Peyer's patch (tissue), 4 donors: ENCODE results near the gene USP53. TPM values are rescaled to one million over a fixed set of nuclear protein-coding genes. Genes with fewer than 3 reads are reported as not detected.

Source experiments
- DNase-seq, 3 donors: peaks; one replicate each; pipeline ENCODE4 v3.0.0-alpha.2; 2017 to 2019
- H3K27ac ChIP-seq, 4 donors: fragments of 200-600 bp; sonication (generic); one replicate each; pipeline ENCODE4 v1.5.1; 2016 to 2019
- H3K27me3 ChIP-seq, 2 donors: fragments of 200-600 bp; sonication (generic); one replicate each; pipeline ENCODE4 v1.5.1; 2019
- H3K36me3 ChIP-seq, 3 donors: fragments of 200-600 bp; sonication (generic); one replicate each; pipeline ENCODE4 v1.5.1; 2016 to 2019
- H3K4me1 ChIP-seq, 4 donors: fragments of 200-600 bp; sonication (generic); one replicate each; pipeline ENCODE4 v1.5.1; 2016 to 2019
- H3K4me3 ChIP-seq, 4 donors: fragments of 200-600 bp; sonication (generic); 1 replicate in 3 of 4; 2 replicates in 1 of 4; pipeline ENCODE4 v1.5.1; 2016 to 2019; ENCODE audit warnings: mild to moderate bottlenecking in 1 of 4
- H3K9me3 ChIP-seq, 4 donors: fragments of 200-600 bp; sonication (generic); one replicate each; pipeline ENCODE4 v1.5.1; 2016 to 2019; ENCODE audit warnings: mild to moderate bottlenecking in 1 of 4
- CTCF ChIP-seq, 6 experiments: fragments of 450-650 bp in 4 of 6; fragments of 200-600 bp in 2 of 6; sonication (generic) in 1 of 6; IDR thresholded peaks; one replicate each; pipeline ENCODE4 v1.5.1; 2017 to 2019; ENCODE audit warnings: antibody characterized with exemption in 6 of 6, mild to moderate bottlenecking in 3 of 6, moderate library complexity in 1 of 6
- POLR2A ChIP-seq, 2 donors: fragments of 450-650 bp; IDR thresholded peaks; one replicate each; pipeline ENCODE4 v1.5.1; 2017; ENCODE audit warnings: antibody characterized with exemption in 2 of 2, mild to moderate bottlenecking in 2 of 2, moderate library complexity in 2 of 2
- total RNA-seq, 4 donors: library from RNA; depleted of rRNA; stranded (reverse); fragments of >200 nt; gene quantifications; one replicate each; pipeline ENCODE4 v1.1.0, GENCODE V29; 2016

USP53 gene
- total RNA-seq, 4 donors from 2014 or later = 41.5 to 75.1 (median 59.3) TPM

DNA sequence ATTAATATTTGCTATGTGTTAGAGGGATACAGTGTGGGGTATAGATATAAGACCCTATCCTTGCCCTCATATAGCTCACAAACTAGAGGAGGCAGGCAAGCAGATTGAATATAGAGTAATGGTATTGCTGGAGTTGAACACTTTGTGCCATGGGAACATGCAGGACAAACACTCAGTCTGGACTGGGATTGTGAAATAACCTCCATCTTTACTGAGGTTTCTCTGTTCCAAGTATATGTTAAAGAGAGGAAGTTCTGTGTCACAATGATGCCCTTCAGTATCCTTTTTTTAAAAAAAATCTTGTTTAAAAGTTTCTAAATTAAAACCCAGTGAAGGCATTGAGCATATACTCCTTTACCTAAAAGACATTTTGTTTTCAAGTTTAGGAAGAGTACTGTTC lies 100.7 kb downstream of the USP53 start:
- H3K4me3 ChIP-seq = no peak overlapping the region
- no peaks in the 10 kb centered on the region for H3K9me3 ChIP-seq
- TF ChIP-seq POLR2A (IDR thresholded peaks at IDR 0.05) = peak in 1 of 2 donors; percentile 6
- TF ChIP-seq CTCF (IDR thresholded peaks at IDR 0.05) = no peak
- no peak overlapping the region for H3K27ac ChIP-seq
- no peak for DNase-seq
- no peaks in the 10 kb centered on the region for H3K4me1 ChIP-seq
- no peaks in the 10 kb centered on the region for H3K27me3 ChIP-seq
- H3K36me3 ChIP-seq = no peaks in the 10 kb centered on the region

DNA sequence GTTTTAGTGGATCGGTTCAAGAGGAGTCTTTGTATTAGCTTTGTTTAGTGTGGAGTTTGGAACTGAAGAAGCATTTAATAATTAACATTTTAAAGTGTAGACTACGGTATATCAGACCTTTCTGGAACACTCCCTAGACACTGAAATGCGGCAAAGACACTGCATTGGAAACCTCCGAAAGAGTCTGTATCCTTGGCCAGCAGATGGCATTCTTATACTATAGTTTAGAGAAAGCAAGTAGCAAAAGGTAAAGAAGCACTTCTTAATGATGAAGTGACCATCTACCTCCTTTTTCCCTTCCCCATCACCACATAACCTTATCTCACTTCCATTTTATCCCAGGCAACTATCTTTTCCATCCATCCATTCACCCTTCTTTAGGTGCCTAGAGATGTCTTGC lies 101.8 kb downstream of the USP53 start:
- Histone ChIP-seq H3K4me3 (no peak overlapping the region), H3K9me3 (no peaks in the 10 kb centered on the region), H3K27ac (no peak overlapping the region), H3K36me3 (no peaks in the 10 kb centered on the region), H3K27me3 (no peaks in the 10 kb centered on the region), H3K4me1 (no peaks in the 10 kb centered on the region)
- DNase-seq = peak in 2 of 3 donors; percentile 15 to 47
- TF ChIP-seq POLR2A (IDR thresholded peaks at IDR 0.05) = no peak
- peak in 4 of 6 experiments; percentile 38 to 71 (median 61) for TF ChIP-seq CTCF (IDR thresholded peaks at IDR 0.05)

DNA sequence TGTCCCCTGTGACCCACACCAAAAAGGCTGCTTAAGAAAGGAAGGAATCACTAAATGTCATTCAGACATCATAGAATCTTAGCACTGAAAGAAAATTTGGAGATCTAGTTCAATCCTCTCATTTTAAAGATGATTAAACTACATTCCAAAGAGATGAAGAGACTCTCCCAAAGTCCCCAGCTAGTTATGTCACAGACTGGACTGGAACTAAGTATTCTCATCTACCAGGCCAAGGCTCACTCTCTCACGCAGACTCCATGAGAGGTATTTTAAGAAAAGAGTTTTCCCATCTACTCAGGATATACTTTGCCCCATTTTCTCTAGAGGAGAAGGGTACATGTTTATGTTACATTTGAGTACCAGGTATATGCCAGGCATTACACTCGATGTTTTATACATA lies 102.5 kb downstream of the USP53 start:
- Histone ChIP-seq H3K27ac (no peak overlapping the region), H3K4me1 (no peaks in the 10 kb centered on the region), H3K27me3 (no peaks in the 10 kb centered on the region), H3K9me3 (no peaks in the 10 kb centered on the region), H3K4me3 (no peak overlapping the region), H3K36me3 (no peaks in the 10 kb centered on the region)
- TF ChIP-seq CTCF (IDR thresholded peaks at IDR 0.05) (no peak), POLR2A (IDR thresholded peaks at IDR 0.05) (peak in 1 of 2 donors; percentile 13)
- no peak for DNase-seq

GRCh38 chr4:119317990-119318389 lies 105.5 kb downstream of the USP53 start:
- Histone ChIP-seq H3K27ac (no peak overlapping the region), H3K36me3 (no peaks in the 10 kb centered on the region), H3K4me1 (no peaks in the 10 kb centered on the region), H3K9me3 (no peaks in the 10 kb centered on the region), H3K27me3 (no peaks in the 10 kb centered on the region), H3K4me3 (peak overlapping the region in 2 of 4 donors; percentile 43 to 48)
- no peak for DNase-seq
- no peak for TF ChIP-seq POLR2A (IDR thresholded peaks at IDR 0.05)
- no peak for TF ChIP-seq CTCF (IDR thresholded peaks at IDR 0.05)

- Histone ChIP-seq H3K27ac (peak within 1 kb of the TSS in 3 of 4 donors; percentile 41 to 80 (median 59)), H3K4me3 (peak within 1 kb of the TSS in 3 of 4 donors; percentile 2 to 48 (median 43)), H3K36me3 (no peaks in the 10 kb centered on the region), H3K9me3 (no peaks in the 10 kb centered on the region), H3K27me3 (no peaks in the 10 kb centered on the region), H3K4me1 (no peaks in the 10 kb centered on the region)
- DNase-seq = no peak
- TF ChIP-seq CTCF (IDR thresholded peaks at IDR 0.05) (no peak), POLR2A (IDR thresholded peaks at IDR 0.05) (peak; percentile 82 to 86)
Measured at GRCh38 chr4:119321921-119322687, 109.6 kb downstream of the USP53 start, which contains the start of gene FABP2. Gene FABP2 (minus strand): TSS chr4:119322138. CDS start chr4:119322102, 36 bp downstream.
